ENCODE results near the gene GPR35. TPM values are rescaled to one million over a fixed set of nuclear protein-coding genes. Genes with fewer than 3 reads are reported as not detected.
"Not testable (repeated sequence)": the region's sequence is repeated elsewhere in the genome, so short reads cannot be mapped to it uniquely, and the experiment has no call there.

GPR35 gene
- total RNA-seq, 1 experiment from 2014 or later, result 0.22 TPM

DNA sequence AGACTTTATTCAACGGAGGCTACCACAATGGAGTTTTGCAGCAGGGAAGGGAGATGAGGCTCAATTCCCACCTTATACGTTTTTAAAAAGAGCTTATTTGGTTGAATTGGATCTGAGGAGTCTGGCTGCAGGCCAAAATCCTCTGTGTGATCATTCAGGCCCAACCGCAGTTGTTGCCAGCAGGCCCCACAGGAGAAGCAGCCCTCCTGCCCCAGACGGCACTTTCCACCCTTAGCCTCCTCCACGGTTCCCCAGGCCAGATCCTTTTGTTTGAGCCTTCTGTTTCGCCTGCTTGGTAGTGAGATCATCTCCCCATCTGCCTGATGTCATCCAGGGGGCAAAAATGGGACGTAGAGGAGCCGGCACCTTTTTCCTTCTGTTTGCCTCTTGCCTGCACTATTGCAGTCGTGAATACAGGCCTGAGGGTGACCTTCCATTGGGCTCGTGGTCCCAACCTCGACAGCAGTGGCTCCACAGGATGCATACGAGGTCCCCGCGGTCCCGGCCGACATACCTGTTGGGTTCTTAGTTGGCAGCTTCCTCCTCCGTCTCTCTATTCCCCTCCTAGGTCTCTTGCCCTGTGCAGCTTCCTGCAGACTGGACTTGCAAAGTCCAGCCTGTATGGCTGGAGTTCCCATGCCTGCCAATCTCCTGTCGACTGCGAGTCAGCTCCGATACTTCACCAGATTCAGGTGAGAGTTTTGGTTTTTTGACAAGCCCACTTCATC lies 9.3 kb upstream of the GPR35 start:
- H3K27me3 Mint-ChIP-seq (ENCODE audit: low read depth), result peaks cover 8% of the 10 kb centered on the region
- DNase-seq (ENCODE audit: low spot score) (no peak), ATAC-seq (no peak)
- H3K4me3 Mint-ChIP-seq, result no peak overlapping the region
- peaks cover 28% of the 10 kb centered on the region for H3K9me3 Mint-ChIP-seq
- H3K4me1 Mint-ChIP-seq, result no peaks in the 10 kb centered on the region
- no peak for TF ChIP-seq TCF7 (CRISPR knock-in tag; IDR thresholded peaks at IDR 0.05; ENCODE audit: low read depth)
- TF ChIP-seq, protein P1, sequence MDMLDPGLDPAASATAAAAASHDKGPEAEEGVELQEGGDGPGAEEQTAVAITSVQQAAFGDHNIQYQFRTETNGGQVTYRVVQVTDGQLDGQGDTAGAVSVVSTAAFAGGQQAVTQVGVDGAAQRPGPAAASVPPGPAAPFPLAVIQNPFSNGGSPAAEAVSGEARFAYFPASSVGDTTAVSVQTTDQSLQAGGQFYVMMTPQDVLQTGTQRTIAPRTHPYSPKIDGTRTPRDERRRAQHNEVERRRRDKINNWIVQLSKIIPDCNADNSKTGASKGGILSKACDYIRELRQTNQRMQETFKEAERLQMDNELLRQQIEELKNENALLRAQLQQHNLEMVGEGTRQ (CRISPR knock-in tag; IDR thresholded peaks at IDR 0.05), result no peak
- TF ChIP-seq, protein P2, sequence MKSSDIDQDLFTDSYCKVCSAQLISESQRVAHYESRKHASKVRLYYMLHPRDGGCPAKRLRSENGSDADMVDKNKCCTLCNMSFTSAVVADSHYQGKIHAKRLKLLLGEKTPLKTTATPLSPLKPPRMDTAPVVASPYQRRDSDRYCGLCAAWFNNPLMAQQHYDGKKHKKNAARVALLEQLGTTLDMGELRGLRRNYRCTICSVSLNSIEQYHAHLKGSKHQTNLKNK (CRISPR knock-in tag; IDR thresholded peaks at IDR 0.05), result no peak
- TF ChIP-seq TEAD4 (CRISPR knock-in tag; IDR thresholded peaks at IDR 0.05), result no peak
- TF ChIP-seq ETV6 (CRISPR knock-in tag; IDR thresholded peaks at IDR 0.05), result no peak
- CTCF ChIA-PET, result no interaction called here
- no peak overlapping the region for H3K27ac Mint-ChIP-seq
- H3K36me3 Mint-ChIP-seq, result peaks cover 23% of the 10 kb centered on the region
- POLR2A ChIA-PET, result no interaction called here

DNA sequence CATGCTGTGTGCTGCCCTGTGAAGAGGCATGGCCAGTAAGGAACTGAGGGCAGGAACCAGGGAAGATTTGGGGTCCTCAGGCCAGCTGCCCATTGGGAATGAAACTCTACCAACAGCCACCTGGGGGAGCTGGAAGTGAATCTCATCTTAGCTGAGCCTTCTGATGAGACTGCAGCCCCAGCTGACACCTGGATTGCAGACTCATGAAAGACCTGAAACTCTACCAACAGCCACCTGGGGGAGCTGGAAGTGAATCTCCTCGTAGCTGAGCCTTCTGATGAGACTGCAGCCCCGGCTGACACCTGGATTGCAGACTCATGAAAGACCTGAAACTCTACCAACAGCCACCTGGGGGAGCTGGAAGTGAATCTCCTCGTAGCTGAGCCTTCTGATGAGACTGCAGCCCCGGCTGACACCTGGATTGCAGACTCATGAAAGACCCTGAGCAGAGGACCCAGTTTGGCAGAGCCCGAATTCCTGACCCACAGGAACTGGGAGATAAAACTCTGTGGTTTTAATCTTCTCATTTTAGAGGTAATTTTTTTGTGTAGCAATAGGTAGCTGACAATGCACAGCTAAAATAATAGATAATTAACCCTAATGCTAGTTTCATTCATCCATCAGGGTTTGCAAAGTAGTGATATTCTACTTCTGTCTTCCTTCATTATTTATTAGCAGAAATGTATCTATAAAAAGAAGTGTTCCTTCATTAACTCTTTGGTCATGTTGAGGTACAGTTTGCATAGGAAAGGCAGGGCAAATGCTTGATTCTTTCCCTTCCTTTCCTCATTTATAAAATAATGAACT lies 8.2 kb upstream of the GPR35 start:
- H3K4me1 Mint-ChIP-seq; H3K27ac Mint-ChIP-seq; H3K4me3 Mint-ChIP-seq; POLR2A ChIA-PET; H3K27me3 Mint-ChIP-seq (ENCODE audit: low read depth): not testable (repeated sequence)
- peak; percentile 11 for DNase-seq (ENCODE audit: low spot score)
- CTCF ChIA-PET, result interaction anchor here (0.7 kb wide), 1 partner anchor 319 kb away, joined by 3 read pairs; no protein-coding TSS in a partner anchor
- Mint-ChIP-seq H3K9me3 (peaks cover 19% of the 10 kb centered on the region), H3K36me3 (peaks cover 23% of the 10 kb centered on the region)
- peak; percentile 53 for ATAC-seq

DNA sequence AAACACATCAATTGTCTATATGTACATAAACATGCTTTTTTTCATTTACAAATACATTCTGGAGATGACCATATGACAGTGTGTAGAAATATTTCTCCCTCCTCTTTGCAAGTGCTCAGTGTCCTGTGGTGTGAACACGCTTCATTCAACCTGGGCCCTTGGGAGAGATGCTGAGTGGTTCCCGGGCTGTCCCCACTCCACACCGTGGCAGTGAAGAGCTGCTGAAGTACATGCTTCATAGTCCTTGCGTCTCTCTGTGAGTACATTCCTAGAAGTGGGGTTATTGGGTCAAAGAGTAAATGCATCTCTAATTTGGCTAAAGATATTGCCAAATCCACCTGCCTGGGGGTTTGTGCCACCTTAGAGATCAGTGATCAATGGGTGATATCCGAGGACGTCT lies 6.5 kb upstream of the GPR35 start:
- H3K4me3 Mint-ChIP-seq, result no peak overlapping the region

More for the DNA sequence above, 6.5 kb upstream of the GPR35 start:
- DNase-seq (ENCODE audit: low spot score) (no peak), ATAC-seq (no peak)
- H3K4me1 Mint-ChIP-seq, result no peaks in the 10 kb centered on the region
- peaks cover 3% of the 10 kb centered on the region; the same call in 1 of the 2 replicates for H3K27me3 Mint-ChIP-seq (ENCODE audit: low read depth)
- no peak overlapping the region for H3K27ac Mint-ChIP-seq
- TF ChIP-seq NFE2L1 (CRISPR knock-in tag; IDR thresholded peaks at IDR 0.05) (no peak), ZNF671 (CRISPR knock-in tag; IDR thresholded peaks at IDR 0.05) (no peak), ZNF416 (CRISPR knock-in tag; IDR thresholded peaks at IDR 0.05) (no peak), FOXK1 (CRISPR knock-in tag; IDR thresholded peaks at IDR 0.05) (no peak), ZNF121 (CRISPR knock-in tag; IDR thresholded peaks at IDR 0.05) (no peak), SMAD3 (CRISPR knock-in tag; IDR thresholded peaks at IDR 0.05; ENCODE audit: borderline replicate concordance) (no peak), ZNF219 (CRISPR knock-in tag; IDR thresholded peaks at IDR 0.05; ENCODE audit: borderline replicate concordance) (no peak)
- TF ChIP-seq, protein P3, sequence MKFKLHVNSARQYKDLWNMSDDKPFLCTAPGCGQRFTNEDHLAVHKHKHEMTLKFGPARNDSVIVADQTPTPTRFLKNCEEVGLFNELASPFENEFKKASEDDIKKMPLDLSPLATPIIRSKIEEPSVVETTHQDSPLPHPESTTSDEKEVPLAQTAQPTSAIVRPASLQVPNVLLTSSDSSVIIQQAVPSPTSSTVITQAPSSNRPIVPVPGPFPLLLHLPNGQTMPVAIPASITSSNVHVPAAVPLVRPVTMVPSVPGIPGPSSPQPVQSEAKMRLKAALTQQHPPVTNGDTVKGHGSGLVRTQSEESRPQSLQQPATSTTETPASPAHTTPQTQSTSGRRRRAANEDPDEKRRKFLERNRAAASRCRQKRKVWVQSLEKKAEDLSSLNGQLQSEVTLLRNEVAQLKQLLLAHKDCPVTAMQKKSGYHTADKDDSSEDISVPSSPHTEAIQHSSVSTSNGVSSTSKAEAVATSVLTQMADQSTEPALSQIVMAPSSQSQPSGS (CRISPR knock-in tag; IDR thresholded peaks at IDR 0.05; ENCODE audit: borderline replicate concordance, low read depth), result no peak
- TF ChIP-seq, protein P4, sequence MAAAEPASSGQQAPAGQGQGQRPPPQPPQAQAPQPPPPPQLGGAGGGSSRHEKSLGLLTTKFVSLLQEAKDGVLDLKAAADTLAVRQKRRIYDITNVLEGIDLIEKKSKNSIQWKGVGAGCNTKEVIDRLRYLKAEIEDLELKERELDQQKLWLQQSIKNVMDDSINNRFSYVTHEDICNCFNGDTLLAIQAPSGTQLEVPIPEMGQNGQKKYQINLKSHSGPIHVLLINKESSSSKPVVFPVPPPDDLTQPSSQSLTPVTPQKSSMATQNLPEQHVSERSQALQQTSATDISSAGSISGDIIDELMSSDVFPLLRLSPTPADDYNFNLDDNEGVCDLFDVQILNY (CRISPR knock-in tag; IDR thresholded peaks at IDR 0.05), result no peak
- TF ChIP-seq, protein P1 (CRISPR knock-in tag; IDR thresholded peaks at IDR 0.05), result no peak
- H3K36me3 Mint-ChIP-seq, result peaks cover 23% of the 10 kb centered on the region
- POLR2A ChIA-PET, result no interaction called here
- H3K9me3 Mint-ChIP-seq, result peaks cover 19% of the 10 kb centered on the region
- CTCF ChIA-PET, result no interaction called here
